Brain pericyte (primary cell): ENCODE results near the gene CFAP74.

Source experiments
- DNase-seq: peaks from one replicate; pipeline ENCODE4 v3.0.0-alpha.2; 2012; ENCODE audit warnings: low read depth, low spot score

Gene CFAP74

GRCh38 chr1:2003541-2004131 lies at the start of gene CFAP74:
Gene CFAP74 (minus strand): TSS chr1:2003786. CDS start chr1:1990956, 12,830 bp downstream.
- DNase-seq: no peak

GRCh38 chr1:2053217-2053616 lies 49.6 kb upstream of the CFAP74 start:
- DNase-seq: no peak

GRCh38 chr1:2052756-2053155 lies 49.2 kb upstream of the CFAP74 start:
- no peak for DNase-seq

DNA sequence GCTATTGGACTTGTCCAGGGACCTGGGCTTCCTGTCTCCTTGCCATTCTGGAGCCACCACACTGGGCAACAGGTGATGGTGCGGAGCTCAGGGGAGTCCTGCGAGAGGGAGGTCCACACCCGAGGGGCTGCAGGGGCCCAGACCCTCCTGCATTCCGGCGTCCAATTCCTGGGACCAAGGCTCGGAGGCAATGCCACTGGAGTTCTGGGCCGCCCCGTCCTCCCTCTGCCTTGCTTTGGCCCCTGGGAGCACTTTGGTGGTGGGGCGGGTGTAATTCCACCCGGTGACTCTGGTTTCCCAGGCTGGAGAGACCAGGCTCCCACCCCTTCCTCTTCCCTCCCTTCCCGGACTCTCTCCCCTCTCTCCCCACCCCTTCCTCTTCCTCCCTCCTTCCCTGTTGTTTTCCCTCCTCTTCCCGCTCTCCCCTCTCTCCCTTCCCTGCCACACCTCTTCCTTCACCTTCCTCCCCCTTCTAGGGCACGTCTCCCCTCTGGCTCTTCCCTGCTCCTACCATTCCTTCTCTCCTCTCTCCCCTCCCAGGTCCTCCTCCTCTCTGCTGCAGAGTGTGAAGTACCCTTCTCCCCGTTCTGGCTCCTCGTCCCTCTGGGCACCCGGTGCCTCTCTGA lies 48.6 kb upstream of the CFAP74 start:
- no peak for DNase-seq

DNA sequence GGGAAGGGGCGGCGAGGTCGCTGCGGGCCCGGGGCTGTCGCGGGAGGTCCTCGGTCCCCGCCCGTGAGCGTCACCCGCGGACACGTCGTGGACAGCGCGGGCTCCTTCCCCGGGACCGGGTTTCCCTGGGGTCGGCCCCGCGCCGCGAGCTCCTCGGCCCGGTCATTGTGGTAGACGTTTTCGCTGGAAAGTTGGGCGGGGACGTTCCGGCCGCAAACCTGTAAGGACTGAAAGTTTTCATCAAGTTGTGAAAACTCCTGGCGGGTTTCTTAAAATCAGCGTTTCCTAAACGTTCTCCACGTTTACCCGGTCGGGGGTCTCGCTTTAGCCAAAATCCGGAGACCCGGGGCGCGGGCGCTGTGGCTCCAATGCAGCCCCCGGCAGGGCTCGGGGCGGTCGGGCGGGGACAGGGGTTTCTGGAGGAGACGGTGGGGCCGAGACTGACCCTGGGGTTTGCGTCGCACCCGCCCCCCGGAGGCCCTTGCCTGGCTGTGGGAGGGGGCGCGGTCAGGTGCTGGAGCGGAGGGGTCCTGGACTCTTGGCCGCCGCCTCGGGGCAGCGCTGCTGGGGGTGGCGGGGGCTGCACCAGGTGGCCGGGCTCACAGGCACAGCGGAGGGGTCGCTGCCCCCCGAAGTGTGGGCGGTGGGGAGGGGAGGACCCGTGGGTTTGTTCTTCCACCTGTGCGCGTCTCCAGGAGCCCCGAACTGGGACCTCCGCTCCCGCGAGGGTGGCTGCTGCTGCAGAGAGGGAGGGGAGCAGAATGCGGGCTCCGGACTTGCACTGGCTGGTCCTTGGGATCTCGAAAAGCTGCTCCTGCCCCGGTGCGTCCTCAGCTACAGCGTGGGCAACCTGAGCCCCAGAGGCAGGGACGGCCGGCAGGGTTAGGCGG lies 47.5 kb upstream of the CFAP74 start:
- no peak for DNase-seq

DNA sequence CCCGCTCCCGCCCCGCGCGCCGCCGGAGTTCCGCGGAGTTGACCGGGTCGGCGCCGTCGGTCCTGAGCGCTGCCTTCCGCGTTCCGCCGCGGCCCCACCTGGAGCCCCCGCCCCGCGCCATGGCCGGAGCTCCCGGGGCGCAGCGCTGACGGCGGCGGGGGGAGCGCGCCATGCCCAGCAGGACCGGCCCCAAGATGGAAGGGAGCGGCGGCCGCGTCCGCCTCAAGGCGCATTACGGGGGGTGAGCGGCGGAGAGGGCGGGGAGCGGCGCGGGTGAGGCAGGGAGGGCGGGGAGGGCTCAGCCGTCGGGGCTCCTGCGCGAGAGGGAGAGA lies 46.8 kb upstream of the CFAP74 start:
- no peak for DNase-seq

DNA sequence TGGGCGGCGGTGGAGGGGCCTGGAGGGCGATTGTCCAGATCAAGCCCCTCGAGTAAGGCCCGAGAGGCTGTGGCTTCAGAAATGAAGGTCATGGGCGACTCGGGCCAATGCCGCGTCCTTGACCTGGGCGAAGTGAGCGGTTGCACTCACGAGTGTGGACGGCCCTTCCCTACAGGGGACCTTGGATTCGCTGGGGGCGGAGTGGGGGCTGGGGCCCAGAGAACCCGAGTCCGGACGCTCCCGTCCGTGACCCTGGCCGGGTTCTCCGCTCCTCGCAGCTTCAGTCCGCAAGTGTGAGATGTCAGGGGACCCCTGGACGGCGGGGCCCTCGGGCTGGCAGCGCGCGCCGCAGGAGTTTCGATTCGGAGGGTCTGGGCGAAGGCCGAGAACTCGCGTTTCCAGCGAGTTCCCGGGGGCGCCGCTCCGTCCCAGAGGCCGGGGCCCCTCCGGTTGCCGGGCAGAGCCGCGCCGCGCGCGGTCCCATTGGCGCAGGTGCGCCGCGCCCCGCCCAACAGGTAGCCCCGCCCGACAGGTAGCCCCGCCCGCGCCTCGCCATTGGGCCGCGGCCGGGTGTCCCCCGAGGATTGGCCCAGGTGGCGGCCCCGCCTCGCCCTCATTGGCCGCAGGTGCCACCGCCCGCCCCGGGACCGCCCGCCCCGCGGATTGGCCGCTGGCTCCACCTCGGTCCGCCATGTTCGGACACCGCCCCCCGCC lies 46.3 kb upstream of the CFAP74 start, which contains the start of gene PRKCZ:
Gene PRKCZ (plus strand): TSS at position 694 of the 714 bp plus-strand sequence. CDS start 220 bp downstream, outside the sequence.
- DNase-seq: no peak

- no peak for DNase-seq
Measured at GRCh38 chr1:2049225-2049717, 45.7 kb upstream of the CFAP74 start.

- DNase-seq: no peak
Measured at GRCh38 chr1:2047749-2048729, 44.5 kb upstream of the CFAP74 start.

GRCh38 chr1:2046953-2047748 lies 43.6 kb upstream of the CFAP74 start:
- DNase-seq: no peak

DNA sequence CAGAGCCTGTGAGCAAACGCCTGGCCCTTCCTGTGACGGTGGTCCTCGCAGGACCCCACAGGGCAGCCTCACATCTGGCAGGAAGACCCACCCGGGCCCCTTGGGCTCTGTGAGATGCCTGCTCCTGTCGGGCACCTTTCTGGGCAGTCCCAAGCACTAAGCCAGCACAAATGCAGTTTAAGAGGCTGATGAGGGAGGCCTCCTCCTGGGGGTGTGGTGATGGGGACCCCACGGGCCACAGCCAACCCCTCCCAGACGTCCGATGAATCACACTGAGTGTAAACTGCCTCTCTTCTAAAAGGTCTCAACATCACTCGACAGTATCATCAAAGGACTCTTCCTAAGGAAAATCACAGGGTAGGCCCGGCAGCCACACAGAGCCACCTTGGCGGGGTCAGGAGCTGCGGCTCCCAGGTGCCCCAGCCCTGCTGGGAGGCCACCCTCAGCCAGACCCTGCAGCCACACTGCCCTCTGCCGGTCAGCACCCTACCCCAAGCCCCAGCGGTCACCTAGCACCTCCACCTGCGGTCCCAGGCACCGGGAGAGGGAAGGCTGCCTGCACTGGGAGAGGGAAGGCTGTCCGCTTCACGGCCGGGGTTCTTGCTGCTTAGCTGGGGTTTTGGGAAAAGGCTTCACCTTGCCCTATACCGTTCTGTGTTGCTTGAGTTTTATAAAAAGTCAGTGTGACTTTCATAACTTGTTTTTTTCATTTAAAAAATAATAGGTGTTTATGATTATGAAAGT lies 42.8 kb upstream of the CFAP74 start:
- DNase-seq: no peak

DNA sequence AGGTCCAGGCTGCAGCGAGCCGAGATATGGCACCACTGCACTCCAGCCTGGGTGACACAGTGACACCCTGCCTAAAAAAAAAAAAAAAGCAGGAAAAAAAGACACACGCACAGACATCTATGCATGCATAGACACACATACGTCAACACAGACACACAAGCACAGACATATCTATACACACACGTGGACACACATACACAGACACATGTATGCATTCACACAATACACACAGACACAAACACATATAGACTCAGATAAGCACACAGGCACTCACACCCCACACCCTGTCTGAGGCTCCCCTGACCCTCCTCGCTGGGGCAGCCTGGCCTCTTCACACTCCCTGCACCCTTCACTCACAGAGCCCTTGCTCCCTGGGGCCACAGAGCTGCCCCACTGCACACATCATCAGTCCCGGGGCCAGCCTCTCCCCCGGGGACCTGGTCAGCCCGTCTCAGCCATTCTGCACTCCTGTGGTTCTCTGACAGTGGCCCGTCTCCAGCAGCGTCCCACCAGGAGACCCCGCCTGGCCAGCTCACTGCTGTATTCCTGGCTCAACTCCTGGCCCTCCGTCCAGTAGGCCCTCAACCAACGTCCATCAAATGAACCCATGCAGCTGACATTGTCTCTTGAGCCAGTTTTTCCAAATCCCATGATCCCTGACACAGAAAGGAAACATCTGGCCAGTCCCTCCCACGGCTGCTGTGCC lies 42.0 kb upstream of the CFAP74 start:
- no peak for DNase-seq

- no peak for DNase-seq
Measured at GRCh38 chr1:2044510-2045319, 41.1 kb upstream of the CFAP74 start.

DNA sequence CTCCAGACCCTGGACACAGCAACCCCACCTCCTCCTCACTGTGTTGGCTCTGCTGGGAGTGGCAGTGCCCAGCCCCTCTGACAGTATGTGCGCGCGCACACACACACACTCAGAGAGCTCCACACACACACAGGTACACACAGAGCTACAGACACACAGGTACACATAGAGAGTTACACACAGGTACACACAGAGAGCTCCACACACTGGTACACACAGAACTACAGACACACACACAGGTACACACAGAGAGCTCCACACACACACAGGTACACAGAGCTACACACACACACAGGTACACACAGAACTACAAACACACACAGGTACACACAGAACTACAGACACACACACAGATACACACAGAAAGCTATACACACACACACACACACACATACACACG lies 40.3 kb upstream of the CFAP74 start:
- no peak for DNase-seq

GRCh38 chr1:2042830-2043773 lies 39.5 kb upstream of the CFAP74 start:
- no peak for DNase-seq

GRCh38 chr1:2041887-2042286 lies 38.3 kb upstream of the CFAP74 start:
- DNase-seq: no peak
